ENCODE measurements around the gene IGSF3. TPM values are rescaled to one million over a fixed set of nuclear protein-coding genes. Genes with fewer than 3 reads are reported as not detected.

IGSF3 gene
- polyA plus RNA-seq, 3 donors, result 0.07 to 0.12 TPM; not detected in 1

DNA sequence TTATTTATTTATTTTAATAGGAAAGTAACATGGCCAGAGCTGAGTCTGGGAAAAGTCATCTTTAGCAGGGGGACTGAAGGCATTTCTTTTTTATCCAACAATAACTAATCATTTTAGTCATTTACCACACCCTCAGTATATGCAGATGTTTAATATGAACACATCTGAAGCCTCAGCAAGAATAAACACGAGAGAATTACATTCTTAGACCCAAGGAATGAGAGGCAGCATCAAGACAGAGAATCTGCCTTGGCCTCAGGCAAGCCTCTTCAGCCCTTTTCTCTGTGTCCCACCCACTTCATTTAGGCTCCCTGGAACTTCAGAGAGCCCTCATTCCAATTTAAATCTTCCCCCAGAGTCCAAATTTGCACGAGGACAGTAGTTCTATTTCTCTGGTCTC lies 17.0 kb upstream of the IGSF3 start:
- Histone ChIP-seq H4K20me1 (ENCODE audit: insufficient read depth, low read length) (no peaks in the 10 kb centered on the region), H3K79me2 (ENCODE audit: insufficient read depth, low read length) (no peaks in the 10 kb centered on the region), H2AFZ (ENCODE audit: insufficient read depth, low read depth, low read length, poor library complexity, severe bottlenecking) (no peak overlapping the region), H3K27ac (ENCODE audit: low read depth in 1 of 2, low read length in 2 of 2) (no peak overlapping the region), H3K4me3 (replicated peaks in 1 of 3; ENCODE audit: low read depth in 2 of 3, low read length in 3 of 3) (no peak overlapping the region), H3K4me2 (replicated peaks; ENCODE audit: extremely low read depth, low read length, poor library complexity, severe bottlenecking) (no peak overlapping the region), H3K9me3 (replicated peaks in 1 of 2; ENCODE audit: control insufficient read depth in 1 of 2, insufficient read depth in 1 of 2, low read length in 2 of 2) (no peaks in the 10 kb centered on the region), H3K4me1 (ENCODE audit: control insufficient read depth in 1 of 2, insufficient read depth in 2 of 2, low read length in 2 of 2) (peaks cover 9 to 14% of the 10 kb centered on the region in 2 donors), H3K9ac (ENCODE audit: insufficient read depth, low read length, poor library complexity, severe bottlenecking) (no peak overlapping the region), H3K27me3 (ENCODE audit: control insufficient read depth in 2 of 2, insufficient read depth in 2 of 2, low read length in 2 of 2) (no peaks in the 10 kb centered on the region), H3K36me3 (replicated peaks in 1 of 2; ENCODE audit: control insufficient read depth in 1 of 2, insufficient read depth in 2 of 2, low read length in 2 of 2) (no peaks in the 10 kb centered on the region)
- Mint-ChIP-seq H3K9me3 (no peaks in the 10 kb centered on the region), H3K36me3 (no peaks in the 10 kb centered on the region), H3K27ac (no peak overlapping the region), H3K4me3 (no peak overlapping the region), H3K27me3 (ENCODE audit: low read depth in 3 of 3) (peaks cover 0 to 4% (median 0%) of the 10 kb centered on the region in 3 donors), H3K4me1 (no peaks in the 10 kb centered on the region)
- TF ChIP-seq, protein P1, sequence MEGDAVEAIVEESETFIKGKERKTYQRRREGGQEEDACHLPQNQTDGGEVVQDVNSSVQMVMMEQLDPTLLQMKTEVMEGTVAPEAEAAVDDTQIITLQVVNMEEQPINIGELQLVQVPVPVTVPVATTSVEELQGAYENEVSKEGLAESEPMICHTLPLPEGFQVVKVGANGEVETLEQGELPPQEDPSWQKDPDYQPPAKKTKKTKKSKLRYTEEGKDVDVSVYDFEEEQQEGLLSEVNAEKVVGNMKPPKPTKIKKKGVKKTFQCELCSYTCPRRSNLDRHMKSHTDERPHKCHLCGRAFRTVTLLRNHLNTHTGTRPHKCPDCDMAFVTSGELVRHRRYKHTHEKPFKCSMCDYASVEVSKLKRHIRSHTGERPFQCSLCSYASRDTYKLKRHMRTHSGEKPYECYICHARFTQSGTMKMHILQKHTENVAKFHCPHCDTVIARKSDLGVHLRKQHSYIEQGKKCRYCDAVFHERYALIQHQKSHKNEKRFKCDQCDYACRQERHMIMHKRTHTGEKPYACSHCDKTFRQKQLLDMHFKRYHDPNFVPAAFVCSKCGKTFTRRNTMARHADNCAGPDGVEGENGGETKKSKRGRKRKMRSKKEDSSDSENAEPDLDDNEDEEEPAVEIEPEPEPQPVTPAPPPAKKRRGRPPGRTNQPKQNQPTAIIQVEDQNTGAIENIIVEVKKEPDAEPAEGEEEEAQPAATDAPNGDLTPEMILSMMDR (IDR thresholded peaks at IDR 0.05), result no peak
- intact Hi-C loops (cut with micrococcal nuclease), result no loop called here
- no peak for DNase-seq
- WGBS (ENCODE audit: insufficient coverage), result 90% methylated on average over 2 of the region's 2 CpGs

DNA sequence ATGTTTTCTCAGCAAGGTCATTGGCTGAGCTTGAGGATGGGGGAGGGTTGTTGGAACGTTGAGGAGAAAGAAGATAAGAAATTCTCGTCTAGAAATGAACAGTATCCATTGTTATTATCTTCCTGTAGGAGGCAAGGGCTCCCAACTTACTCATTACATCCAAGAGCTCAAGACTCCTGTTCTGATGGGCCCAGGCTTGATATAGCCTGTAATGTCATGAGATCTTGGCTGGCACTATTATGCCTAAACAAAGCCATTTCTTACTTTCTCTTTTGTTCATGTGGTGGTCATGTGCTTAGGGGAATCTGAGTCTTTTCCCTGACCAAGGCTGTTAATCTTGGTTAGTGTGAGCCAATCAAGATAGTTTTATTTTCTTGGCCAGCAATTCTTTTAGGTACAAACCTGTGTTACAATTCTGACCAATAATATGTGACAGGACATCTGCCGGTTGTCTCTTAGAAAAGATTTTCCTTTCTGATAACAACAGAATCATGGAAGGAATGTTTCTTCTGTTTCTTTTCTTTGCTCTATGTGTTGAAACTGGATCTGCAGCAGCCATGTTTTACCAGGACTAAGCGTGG lies 15.2 kb upstream of the IGSF3 start:
- no peak for DNase-seq
- Histone ChIP-seq H2AFZ (ENCODE audit: insufficient read depth, low read depth, low read length, poor library complexity, severe bottlenecking) (no peak overlapping the region), H4K20me1 (ENCODE audit: insufficient read depth, low read length) (no peaks in the 10 kb centered on the region), H3K79me2 (ENCODE audit: insufficient read depth, low read length) (no peaks in the 10 kb centered on the region), H3K4me3 (replicated peaks in 1 of 3; ENCODE audit: low read depth in 2 of 3, low read length in 3 of 3) (no peak overlapping the region), H3K9me3 (replicated peaks in 1 of 2; ENCODE audit: control insufficient read depth in 1 of 2, insufficient read depth in 1 of 2, low read length in 2 of 2) (no peaks in the 10 kb centered on the region), H3K4me2 (replicated peaks; ENCODE audit: extremely low read depth, low read length, poor library complexity, severe bottlenecking) (no peak overlapping the region), H3K36me3 (replicated peaks in 1 of 2; ENCODE audit: control insufficient read depth in 1 of 2, insufficient read depth in 2 of 2, low read length in 2 of 2) (no peaks in the 10 kb centered on the region), H3K9ac (ENCODE audit: insufficient read depth, low read length, poor library complexity, severe bottlenecking) (no peak overlapping the region), H3K27ac (ENCODE audit: low read depth in 1 of 2, low read length in 2 of 2) (no peak overlapping the region), H3K4me1 (ENCODE audit: control insufficient read depth in 1 of 2, insufficient read depth in 2 of 2, low read length in 2 of 2) (peaks cover 9 to 14% of the 10 kb centered on the region in 2 donors), H3K27me3 (ENCODE audit: control insufficient read depth in 2 of 2, insufficient read depth in 2 of 2, low read length in 2 of 2) (no peaks in the 10 kb centered on the region)
- Mint-ChIP-seq H3K27me3 (ENCODE audit: low read depth in 3 of 3) (peaks cover 0 to 7% (median 0%) of the 10 kb centered on the region in 3 donors), H3K36me3 (no peaks in the 10 kb centered on the region), H3K9me3 (peaks cover 0 to 3% (median 0%) of the 10 kb centered on the region in 7 donors), H3K27ac (no peak overlapping the region), H3K4me1 (peaks cover 3% of the 10 kb centered on the region), H3K4me3 (no peak overlapping the region)
- TF ChIP-seq, protein P1 (IDR thresholded peaks at IDR 0.05), result no peak
- 100% methylated on average over 1 of the region's 4 CpGs for WGBS (ENCODE audit: insufficient coverage)
- intact Hi-C loops (cut with micrococcal nuclease), result no loop called here
